ENCODE data around the gene GALNT9.

GRCh38 chr12:132344181-132344580 lies 14.8 kb upstream of the GALNT9 start:
- TF ChIP-seq CTCF (IDR thresholded peaks at IDR 0.05) (no peak), POLR2A (IDR thresholded peaks at IDR 0.05) (no peak)

Data from right lobe of liver (tissue), 4 donors.